ENCODE results near the gene CACNG7.

DNA sequence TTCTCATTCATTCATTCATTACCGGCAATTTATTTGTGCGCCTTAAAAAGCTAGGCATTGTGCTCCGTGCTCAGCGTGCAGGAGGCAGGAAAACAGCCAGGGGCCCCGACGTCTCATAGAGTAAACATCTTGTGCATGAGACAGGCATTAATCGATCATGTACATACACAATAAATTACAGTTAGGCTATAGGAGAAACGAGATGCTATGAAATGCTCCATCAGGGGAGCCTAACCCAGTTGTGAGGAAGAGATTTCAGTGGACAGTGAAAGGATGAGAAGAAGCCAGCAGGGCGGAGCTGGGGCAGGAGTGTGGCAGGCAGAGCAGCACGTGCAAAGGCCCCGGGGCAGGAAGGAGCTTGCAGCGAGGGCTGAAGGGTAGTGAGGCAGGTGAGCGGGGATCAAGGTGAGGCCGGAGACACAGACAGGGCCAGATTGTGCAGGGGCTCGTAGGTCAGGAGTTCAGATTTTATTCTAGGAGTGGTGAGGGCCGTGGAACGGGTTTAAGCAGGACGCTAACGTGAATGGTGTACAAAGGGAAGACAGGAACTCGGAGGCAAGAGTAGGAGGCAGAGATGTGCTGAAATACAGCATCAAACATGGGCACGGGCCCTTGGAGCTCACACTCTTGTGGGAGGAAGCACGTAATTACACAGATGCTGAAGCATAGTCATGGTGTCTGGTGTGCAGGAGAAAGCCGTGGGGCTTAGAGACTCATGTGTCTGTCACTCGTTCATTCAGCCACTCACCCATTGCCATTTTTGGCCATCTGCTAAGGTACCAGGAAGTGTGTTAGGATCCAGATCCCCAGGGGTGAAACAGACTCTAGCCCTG, 74.6 kb downstream of the CACNG7 start:
- TF ChIP-seq, protein P1, sequence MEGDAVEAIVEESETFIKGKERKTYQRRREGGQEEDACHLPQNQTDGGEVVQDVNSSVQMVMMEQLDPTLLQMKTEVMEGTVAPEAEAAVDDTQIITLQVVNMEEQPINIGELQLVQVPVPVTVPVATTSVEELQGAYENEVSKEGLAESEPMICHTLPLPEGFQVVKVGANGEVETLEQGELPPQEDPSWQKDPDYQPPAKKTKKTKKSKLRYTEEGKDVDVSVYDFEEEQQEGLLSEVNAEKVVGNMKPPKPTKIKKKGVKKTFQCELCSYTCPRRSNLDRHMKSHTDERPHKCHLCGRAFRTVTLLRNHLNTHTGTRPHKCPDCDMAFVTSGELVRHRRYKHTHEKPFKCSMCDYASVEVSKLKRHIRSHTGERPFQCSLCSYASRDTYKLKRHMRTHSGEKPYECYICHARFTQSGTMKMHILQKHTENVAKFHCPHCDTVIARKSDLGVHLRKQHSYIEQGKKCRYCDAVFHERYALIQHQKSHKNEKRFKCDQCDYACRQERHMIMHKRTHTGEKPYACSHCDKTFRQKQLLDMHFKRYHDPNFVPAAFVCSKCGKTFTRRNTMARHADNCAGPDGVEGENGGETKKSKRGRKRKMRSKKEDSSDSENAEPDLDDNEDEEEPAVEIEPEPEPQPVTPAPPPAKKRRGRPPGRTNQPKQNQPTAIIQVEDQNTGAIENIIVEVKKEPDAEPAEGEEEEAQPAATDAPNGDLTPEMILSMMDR (IDR thresholded peaks at IDR 0.05), result no peak
- no peak for TF ChIP-seq POLR2A (IDR thresholded peaks at IDR 0.05)

All from esophagus squamous epithelium (tissue), 4 donors.